Astrocyte of the spinal cord (primary cell): ENCODE measurements around the gene ABHD14A.
"Not testable (repeated sequence)": the region's sequence is repeated elsewhere in the genome, so short reads cannot be mapped to it uniquely, and the experiment has no call there.

Experiments used
- DNase-seq: peaks from one replicate; pipeline ENCODE4 v3.0.0; 2011; ENCODE audit warnings: low read depth, low spot score
- H3K4me3 ChIP-seq: 2 replicates; pipeline ENCODE4 v1.5.1; 2011; ENCODE audit warnings: low read depth, mild to moderate bottlenecking, low read length, moderate library complexity
- CTCF ChIP-seq: IDR thresholded peaks from 2 replicates; pipeline ENCODE4 v1.5.1; 2012; ENCODE audit warnings: low read depth, mild to moderate bottlenecking, low read length, inconsistent platforms
- in situ Hi-C: cut with HindIII; loops from 2 replicates; pipeline ENCODE4 v1.10.0; 2017; ENCODE audit warnings: low sequenced_read_pairs

ABHD14A gene

GRCh38 chr3:51992017-51992682 is 17.3 kb downstream of the ABHD14A start:
- TF ChIP-seq CTCF, result no peak
- H3K4me3 ChIP-seq, result no peak overlapping the region
- in situ Hi-C loops, result no loop called here
- no peak for DNase-seq

- H3K4me3 ChIP-seq, DNase-seq, in situ Hi-C loops: not testable (repeated sequence)
Observed at GRCh38 chr3:51993657-51994056, 18.8 kb downstream of the ABHD14A start.

GRCh38 chr3:51994530-51994929 is 19.7 kb downstream of the ABHD14A start:
- in situ Hi-C loops, result no loop called here
- DNase-seq, result no peak
- H3K4me3 ChIP-seq, result peak overlapping the region; percentile 100
- no peak for TF ChIP-seq CTCF

- H3K4me3 ChIP-seq, result peak within 1 kb of the TSS; percentile 100
- in situ Hi-C loops, result no loop called here
- DNase-seq, result peak; percentile 96
- TF ChIP-seq CTCF, result peak; percentile 19
Observed at GRCh38 chr3:51995346-51996163, 20.7 kb downstream of the ABHD14A start, which contains the start of gene RPL29. TSS of gene RPL29 (minus strand) at chr3:51995895. CDS start at chr3:51995461, 434 bp downstream.

GRCh38 chr3:51997172-51997571 is 22.3 kb downstream of the ABHD14A start:
- in situ Hi-C loops, result no loop called here
- H3K4me3 ChIP-seq, result no peak overlapping the region
- TF ChIP-seq CTCF, result no peak
- no peak for DNase-seq

- no peak overlapping the region for H3K4me3 ChIP-seq
- in situ Hi-C loops, result no loop called here
- TF ChIP-seq CTCF, result no peak
- no peak for DNase-seq
Observed at GRCh38 chr3:51997935-51998596, 23.2 kb downstream of the ABHD14A start.

GRCh38 chr3:51998774-51999173 is 23.9 kb downstream of the ABHD14A start:
- DNase-seq, result no peak
- H3K4me3 ChIP-seq, result no peak overlapping the region

More at GRCh38 chr3:51998774-51999173, 23.9 kb downstream of the ABHD14A start:
- no peak for TF ChIP-seq CTCF
- in situ Hi-C loops, result no loop called here
